ENCODE data around the gene MIEF1.
A peak's percentile ranks its signal among the peaks of the same experiment; 100 is the strongest.

The MIEF1 gene

DNA sequence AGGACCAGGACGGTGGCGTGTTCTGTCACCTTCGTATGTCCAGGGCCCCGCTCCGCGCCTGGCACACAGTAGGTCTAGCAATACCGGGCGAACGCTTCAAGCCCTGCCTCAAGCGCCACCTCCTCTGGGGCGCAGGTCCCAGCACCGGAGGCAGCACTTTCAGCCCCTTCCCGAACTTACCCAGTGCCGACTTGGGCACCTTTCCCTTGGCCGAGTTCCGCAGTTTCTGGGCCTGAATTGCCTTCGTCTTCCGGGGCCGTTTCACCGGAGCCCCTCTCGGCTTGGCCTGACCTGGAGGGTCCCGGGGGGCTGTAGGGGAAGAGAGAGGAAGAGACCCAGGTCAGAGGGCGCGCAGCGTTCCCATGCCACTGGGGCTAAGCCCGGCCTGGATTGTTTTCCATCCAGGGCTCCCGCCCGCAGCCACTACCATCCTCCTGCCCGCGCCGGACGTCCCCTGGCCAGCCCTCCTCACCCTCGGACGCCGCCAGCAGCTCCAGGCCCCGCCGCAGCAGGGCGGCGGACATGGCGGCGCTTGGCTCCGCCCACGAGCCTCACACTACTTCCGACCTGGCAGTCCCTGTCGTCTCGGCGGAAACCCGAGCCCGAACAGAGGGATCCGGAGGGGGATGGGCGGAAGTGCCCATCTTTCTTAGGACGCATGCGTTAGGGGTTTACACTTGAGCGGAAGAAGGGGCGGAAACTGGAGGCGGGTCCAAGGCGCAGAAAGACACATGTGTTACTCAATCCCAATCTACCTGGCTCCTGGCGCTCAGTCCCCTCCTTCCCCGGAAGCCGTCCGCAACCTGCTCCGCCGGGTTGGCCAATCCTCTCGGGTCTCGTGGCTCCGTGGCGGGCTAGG lies 30.4 kb downstream of the MIEF1 start, which contains the start of gene RPS19BP1:
RPS19BP1 (minus strand) TSS at position 534 of the 859 bp plus-strand sequence; CDS start at position 524, 10 bp downstream.
- Histone ChIP-seq H3K4me1 (ENCODE audit: control insufficient read depth, insufficient read depth, low read depth, low read length) (peaks cover 36% of the 10 kb centered on the region), H3K36me3 (ENCODE audit: control insufficient read depth in 1 of 2, insufficient read depth in 2 of 2, low read depth in 1 of 2, low read length in 2 of 2) (peaks cover 33 to 35% of the 10 kb centered on the region in 2 experiments), H3K14ac (ENCODE audit: low read length in 2 of 2) (peak within 1 kb of the TSS in 1 of 2 experiments; percentile 96), H2BK12ac (ENCODE audit: low read length in 2 of 2) (peak within 1 kb of the TSS in 1 of 2 experiments; percentile 45), H4K8ac (ENCODE audit: low read length) (peak within 1 kb of the TSS; percentile 94), H2BK15ac (ENCODE audit: low read depth, poor library complexity, severe bottlenecking) (peak within 1 kb of the TSS; percentile 96), H3K18ac (ENCODE audit: low read depth in 1 of 2, low read length in 2 of 2) (peak within 1 kb of the TSS; percentile 96 to 97), H3K9me3 (ENCODE audit: control insufficient read depth, low read length) (no peaks in the 10 kb centered on the region), H4K91ac (ENCODE audit: low read length) (peak within 1 kb of the TSS; percentile 91), H2AFZ (ENCODE audit: low read depth, low read length) (peak within 1 kb of the TSS; percentile 80), H2AK5ac (ENCODE audit: low read length, severe bottlenecking) (peak within 1 kb of the TSS; percentile 78), H3K23ac (ENCODE audit: low read length in 2 of 2) (peak within 1 kb of the TSS; percentile 81 to 87), H2BK5ac (ENCODE audit: low read depth, low read length, poor library complexity, severe bottlenecking) (peak within 1 kb of the TSS; percentile 21), H3K9ac (ENCODE audit: low read length) (peak within 1 kb of the TSS; percentile 96), H2BK120ac (ENCODE audit: low read depth, low read length) (peak within 1 kb of the TSS; percentile 58), H3K4ac (ENCODE audit: low read depth in 1 of 2, low read length in 2 of 2) (peak within 1 kb of the TSS; percentile 42 to 92), H3K27me3 (ENCODE audit: control insufficient read depth in 1 of 2, insufficient read depth in 1 of 2, low read length in 2 of 2) (peaks cover 7 to 13% of the 10 kb centered on the region in 2 experiments), H3K4me3 (ENCODE audit: insufficient read depth in 1 of 2, low read depth in 1 of 2, low read length in 2 of 2) (peak within 1 kb of the TSS; percentile 83 to 88), H3K79me1 (replicated peaks; ENCODE audit: low read length, poor library complexity, severe bottlenecking) (peaks cover 15% of the 10 kb centered on the region), H3K27ac (ENCODE audit: low read length, poor library complexity, severe bottlenecking) (peak within 1 kb of the TSS; percentile 71), H3K4me2 (ENCODE audit: low read length, poor library complexity, severe bottlenecking) (peak within 1 kb of the TSS; percentile 87)
- WGBS, result under 1% methylated on average over 49 of the region's 67 CpGs
- DNase-seq, result peak; percentile 98

DNA sequence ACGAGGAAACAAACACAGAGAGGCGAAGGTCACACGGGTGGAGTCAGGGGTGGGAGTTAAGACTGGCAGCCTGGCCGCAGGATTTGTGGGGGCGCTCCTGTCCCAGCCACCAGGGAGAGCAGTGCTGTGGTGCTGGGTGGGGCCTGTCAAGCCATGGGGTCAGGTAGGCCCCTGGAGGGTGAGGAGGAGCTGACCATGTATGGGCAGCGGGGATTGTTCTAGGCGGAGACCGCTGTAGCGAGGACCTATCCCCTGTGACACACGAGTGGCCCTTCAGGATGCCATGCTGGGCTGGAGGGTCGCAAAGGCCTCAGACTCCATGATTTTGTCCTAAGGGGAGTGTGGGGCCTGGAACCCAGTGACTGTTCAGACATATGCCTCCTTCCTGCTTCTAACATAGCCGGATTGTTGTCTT lies 32.0 kb downstream of the MIEF1 start:
- peak overlapping the region; percentile 47 for H2AFZ ChIP-seq (ENCODE audit: low read depth, low read length)
- H2BK15ac ChIP-seq (ENCODE audit: low read depth, poor library complexity, severe bottlenecking), result peak overlapping the region; percentile 41
- H3K18ac ChIP-seq (ENCODE audit: low read depth in 1 of 2, low read length in 2 of 2), result no peak overlapping the region
- H3K79me1 ChIP-seq (replicated peaks; ENCODE audit: low read length, poor library complexity, severe bottlenecking), result peaks cover 12% of the 10 kb centered on the region
- H2BK5ac ChIP-seq (ENCODE audit: low read depth, low read length, poor library complexity, severe bottlenecking), result no peak overlapping the region
- 87% methylated on average over 12 of the region's 12 CpGs for WGBS
- no peak overlapping the region for H3K4me2 ChIP-seq (ENCODE audit: low read length, poor library complexity, severe bottlenecking)
- no peak overlapping the region for H3K14ac ChIP-seq (ENCODE audit: low read length in 2 of 2)
- H2AK5ac ChIP-seq (ENCODE audit: low read length, severe bottlenecking), result peak overlapping the region; percentile 55
- peak overlapping the region; percentile 51 for H3K9ac ChIP-seq (ENCODE audit: low read length)
- peak overlapping the region; percentile 8 for H4K91ac ChIP-seq (ENCODE audit: low read length)
- peaks cover 19% of the 10 kb centered on the region in 2 experiments for H3K36me3 ChIP-seq (ENCODE audit: control insufficient read depth in 1 of 2, insufficient read depth in 2 of 2, low read depth in 1 of 2, low read length in 2 of 2)
- no peak overlapping the region for H2BK120ac ChIP-seq (ENCODE audit: low read depth, low read length)
- H3K4me3 ChIP-seq (ENCODE audit: insufficient read depth in 1 of 2, low read depth in 1 of 2, low read length in 2 of 2), result no peak overlapping the region
- no peak overlapping the region for H3K23ac ChIP-seq (ENCODE audit: low read length in 2 of 2)
- H3K4ac ChIP-seq (ENCODE audit: low read depth in 1 of 2, low read length in 2 of 2), result peak overlapping the region in 1 of 2 experiments; percentile 57
- H3K27ac ChIP-seq (ENCODE audit: low read length, poor library complexity, severe bottlenecking), result no peak overlapping the region
- peaks cover 11 to 17% of the 10 kb centered on the region in 2 experiments for H3K27me3 ChIP-seq (ENCODE audit: control insufficient read depth in 1 of 2, insufficient read depth in 1 of 2, low read length in 2 of 2)
- peak overlapping the region; percentile 91 for H4K8ac ChIP-seq (ENCODE audit: low read length)
- H3K9me3 ChIP-seq (ENCODE audit: control insufficient read depth, low read length), result no peaks in the 10 kb centered on the region
- H2BK12ac ChIP-seq (ENCODE audit: low read length in 2 of 2), result peak overlapping the region; percentile 59 to 60
- DNase-seq, result no peak
- peaks cover 19% of the 10 kb centered on the region for H3K4me1 ChIP-seq (ENCODE audit: control insufficient read depth, insufficient read depth, low read depth, low read length)

DNA sequence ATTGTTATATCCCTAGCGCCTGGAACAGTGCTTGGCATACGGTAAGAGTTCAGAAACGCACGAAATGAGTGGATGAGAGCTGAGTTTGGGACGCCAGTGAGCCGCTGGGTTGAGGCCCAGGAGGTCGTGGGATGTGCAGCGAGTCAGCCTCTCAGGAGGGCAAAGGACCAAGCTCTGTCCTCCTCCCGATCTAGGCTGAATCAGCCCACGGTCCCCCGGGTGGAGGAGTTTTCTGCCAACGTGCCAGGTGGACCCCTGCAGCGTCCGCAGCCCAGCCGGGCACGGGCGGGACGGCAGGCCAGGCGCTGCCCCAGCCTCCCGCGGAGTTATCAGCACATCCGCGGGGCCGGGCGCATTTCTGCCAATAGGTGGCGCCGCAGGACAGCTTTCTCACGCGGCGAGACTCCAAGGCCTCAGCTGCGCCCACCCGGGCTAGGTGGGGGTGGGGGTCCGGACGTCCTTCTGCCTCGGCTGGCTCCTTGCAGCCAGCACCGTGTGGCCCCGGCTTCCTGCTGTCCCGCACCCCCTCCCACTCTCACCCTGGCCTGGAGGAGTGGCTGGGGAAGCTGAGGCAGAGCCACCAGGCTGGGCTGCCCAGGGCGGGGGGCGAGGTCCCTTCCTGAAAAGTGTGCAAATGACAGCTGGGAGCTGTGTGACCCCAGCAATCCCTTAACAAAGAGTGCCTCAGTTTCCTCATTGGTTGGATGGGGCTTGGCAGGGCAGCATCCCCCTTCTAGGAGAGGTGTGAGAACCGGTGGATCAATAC lies 32.7 kb downstream of the MIEF1 start:
- Histone ChIP-seq H4K8ac (ENCODE audit: low read length) (peak overlapping the region; percentile 91), H3K4me1 (ENCODE audit: control insufficient read depth, insufficient read depth, low read depth, low read length) (peaks cover 15% of the 10 kb centered on the region), H3K18ac (ENCODE audit: low read depth in 1 of 2, low read length in 2 of 2) (peak overlapping the region; percentile 77 to 79), H2AK5ac (ENCODE audit: low read length, severe bottlenecking) (no peak overlapping the region), H2AFZ (ENCODE audit: low read depth, low read length) (peak overlapping the region; percentile 79), H3K36me3 (ENCODE audit: control insufficient read depth in 1 of 2, insufficient read depth in 2 of 2, low read depth in 1 of 2, low read length in 2 of 2) (peaks cover 13 to 14% of the 10 kb centered on the region in 2 experiments), H3K4ac (ENCODE audit: low read depth in 1 of 2, low read length in 2 of 2) (peak overlapping the region in 1 of 2 experiments; percentile 20), H3K9ac (ENCODE audit: low read length) (peak overlapping the region; percentile 51), H2BK15ac (ENCODE audit: low read depth, poor library complexity, severe bottlenecking) (no peak overlapping the region), H3K9me3 (ENCODE audit: control insufficient read depth, low read length) (no peaks in the 10 kb centered on the region), H4K91ac (ENCODE audit: low read length) (peak overlapping the region; percentile 91), H2BK12ac (ENCODE audit: low read length in 2 of 2) (peak overlapping the region; percentile 34 to 59), H3K27me3 (ENCODE audit: control insufficient read depth in 1 of 2, insufficient read depth in 1 of 2, low read length in 2 of 2) (peaks cover 13 to 18% of the 10 kb centered on the region in 2 experiments), H3K79me1 (replicated peaks; ENCODE audit: low read length, poor library complexity, severe bottlenecking) (peaks cover 8% of the 10 kb centered on the region), H2BK5ac (ENCODE audit: low read depth, low read length, poor library complexity, severe bottlenecking) (no peak overlapping the region), H2BK120ac (ENCODE audit: low read depth, low read length) (no peak overlapping the region), H3K4me3 (ENCODE audit: insufficient read depth in 1 of 2, low read depth in 1 of 2, low read length in 2 of 2) (no peak overlapping the region), H3K27ac (ENCODE audit: low read length, poor library complexity, severe bottlenecking) (peak overlapping the region; percentile 12), H3K23ac (ENCODE audit: low read length in 2 of 2) (no peak overlapping the region), H3K4me2 (ENCODE audit: low read length, poor library complexity, severe bottlenecking) (peak overlapping the region; percentile 64), H3K14ac (ENCODE audit: low read length in 2 of 2) (no peak overlapping the region)
- WGBS, result 15% methylated on average over 37 of the region's 41 CpGs
- peak; percentile 67 for DNase-seq

Measured in mesenchymal stem cell (in vitro differentiated cells and primary cell).